HG03439 (cell line): ENCODE results near the gene PRKCG.
"Not testable (repeated sequence)": the region's sequence is repeated elsewhere in the genome, so short reads cannot be mapped to it uniquely, and the experiment has no call there.

Experiments
- ATAC-seq: cut with Tn5 transposase; IDR thresholded peaks from one replicate; pipeline ENCODE4 v1.9.1; 2021; ENCODE audit warnings: mild to moderate bottlenecking, moderate library complexity; ENCODE audit not compliant: unreplicated experiment

The PRKCG gene

DNA sequence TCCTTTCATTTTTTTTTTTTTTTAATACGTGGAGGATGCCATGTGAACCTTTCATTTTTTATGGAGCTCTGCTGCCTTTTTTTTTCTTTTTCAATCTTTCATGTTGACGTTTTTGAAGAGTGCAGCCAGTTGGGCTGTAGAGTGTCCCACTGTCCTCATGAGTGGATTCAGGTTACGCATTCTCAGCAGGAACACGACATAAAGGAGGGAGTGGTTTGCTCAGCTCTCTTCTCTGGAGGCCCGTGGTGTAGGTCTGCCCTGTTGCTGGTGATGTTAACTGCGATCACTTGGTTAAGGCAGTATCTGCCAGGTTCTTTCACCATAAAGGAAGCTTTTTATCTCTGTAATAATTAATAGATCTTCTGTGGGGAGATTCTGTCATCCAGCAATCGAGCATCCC, 54.0 kb downstream of the PRKCG start:
- ATAC-seq, result no peak

DNA sequence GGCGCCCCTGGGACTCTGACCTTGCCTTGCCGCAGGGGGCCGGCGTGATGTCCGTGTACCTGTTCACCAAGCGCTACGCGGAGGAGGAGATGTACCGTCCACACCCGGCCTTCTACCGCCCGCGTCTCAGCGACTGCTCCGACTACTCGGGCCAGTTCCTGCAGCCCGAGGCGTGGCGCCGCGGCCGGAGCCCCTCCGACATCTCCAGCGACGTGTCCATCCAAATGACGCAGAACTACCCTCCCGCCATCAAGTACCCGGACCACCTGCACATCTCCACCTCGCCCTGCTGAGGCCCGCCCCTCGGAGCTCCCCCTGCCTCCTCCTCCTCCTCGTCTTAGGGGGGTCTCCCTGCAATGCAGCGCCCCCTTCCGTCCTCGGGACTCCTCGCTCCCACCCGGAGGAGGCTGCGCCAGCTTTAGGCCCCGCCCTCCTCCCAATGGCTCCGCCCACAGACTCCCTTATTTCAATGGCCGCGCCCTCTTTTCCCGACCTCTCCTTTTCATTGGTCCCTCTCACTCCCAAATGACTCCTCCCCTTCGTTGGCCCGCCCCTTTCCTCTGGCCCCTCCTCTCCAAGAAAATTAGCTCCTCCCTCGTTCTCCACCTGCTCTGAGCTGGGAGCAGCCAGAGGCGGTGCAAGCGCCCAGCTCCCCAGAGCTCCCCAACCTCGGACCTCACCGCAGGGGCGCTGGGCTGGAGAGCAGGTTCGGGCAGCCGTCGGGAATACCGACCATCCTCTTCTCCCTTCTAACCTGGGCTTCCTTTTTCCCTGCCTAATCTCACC, 60.2 kb downstream of the PRKCG start:
- no peak for ATAC-seq

DNA sequence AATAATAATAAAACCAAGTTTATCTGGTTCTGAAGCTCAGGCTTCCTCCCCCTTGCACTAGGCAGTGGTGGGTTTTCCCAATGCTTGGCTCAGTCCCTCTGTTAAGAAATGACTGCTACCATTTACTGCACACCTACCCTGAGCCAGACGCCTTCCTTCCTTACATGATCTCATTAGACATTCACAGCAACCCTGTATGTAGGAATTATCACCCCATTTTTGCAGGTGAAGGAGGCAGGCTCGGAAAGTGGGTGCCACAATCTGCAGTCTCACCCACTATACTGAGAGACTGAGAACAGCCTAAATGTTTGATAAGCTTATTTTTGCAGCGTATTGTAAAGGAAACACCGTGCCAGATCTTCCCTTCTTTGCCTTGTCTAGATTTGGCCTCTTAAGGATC, 62.4 kb downstream of the PRKCG start:
- no peak for ATAC-seq

DNA sequence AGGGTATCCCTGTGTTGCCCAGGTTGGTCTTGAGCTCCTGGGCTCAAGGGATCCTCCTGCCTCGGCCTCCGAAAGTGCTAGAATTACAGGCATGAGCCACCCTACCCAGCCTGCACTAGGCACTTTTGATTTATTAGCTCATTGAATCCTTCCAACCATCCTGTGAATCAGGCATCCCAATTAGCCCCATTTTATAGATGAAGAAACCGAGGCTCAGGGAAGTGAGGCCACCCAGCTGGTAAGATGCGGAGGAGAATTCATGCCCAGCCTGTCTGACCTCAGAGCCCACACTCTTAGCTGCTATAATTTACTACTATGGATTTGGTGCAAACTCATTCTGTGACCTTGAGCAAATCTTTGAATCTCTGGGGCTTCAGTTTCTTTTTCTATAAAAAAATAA, 62.9 kb downstream of the PRKCG start:
- no peak for ATAC-seq

GRCh38 chr19:53945441-53945840, 63.4 kb downstream of the PRKCG start:
- ATAC-seq, result no peak

GRCh38 chr19:53945998-53946397, 64.0 kb downstream of the PRKCG start:
- ATAC-seq, result no peak

DNA sequence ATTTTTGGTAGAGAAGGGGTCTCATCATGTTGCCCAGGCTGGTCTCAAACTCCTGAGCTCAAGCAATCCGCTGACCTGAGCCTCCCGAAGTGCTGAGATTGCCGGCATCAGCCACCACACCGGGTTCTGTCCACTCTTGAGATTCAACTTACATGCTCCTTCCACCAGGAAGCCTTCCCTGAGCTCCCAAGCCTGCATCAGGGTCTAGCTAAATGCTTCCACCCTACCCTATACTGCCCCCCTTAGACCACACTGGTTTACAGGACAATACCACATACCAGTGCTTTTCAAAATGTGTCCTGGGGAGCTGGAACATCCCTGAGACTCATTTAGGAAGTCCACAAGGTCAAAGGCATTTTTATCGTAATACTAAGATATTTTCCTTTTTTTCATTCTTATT, 65.6 kb downstream of the PRKCG start:
- ATAC-seq, result no peak

DNA sequence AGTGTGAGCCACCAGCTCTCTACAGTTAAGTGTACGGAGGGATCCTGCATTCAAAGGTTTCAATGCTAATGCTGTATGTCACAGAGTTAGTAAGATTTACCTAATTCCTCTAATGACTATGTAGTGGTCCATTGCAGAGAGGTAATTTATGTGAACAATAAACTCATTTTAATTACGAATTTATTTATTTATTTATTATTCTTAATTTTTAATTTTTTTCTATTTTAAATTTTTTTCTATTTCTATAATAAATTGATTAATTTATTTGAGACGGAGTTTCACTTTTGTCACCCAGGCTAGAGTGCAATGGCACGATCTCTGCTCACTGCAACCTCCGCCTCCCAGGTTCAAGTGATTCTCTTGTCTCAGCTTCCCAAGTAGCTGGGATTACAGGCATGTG, 66.6 kb downstream of the PRKCG start:
- not testable (repeated sequence) for ATAC-seq

DNA sequence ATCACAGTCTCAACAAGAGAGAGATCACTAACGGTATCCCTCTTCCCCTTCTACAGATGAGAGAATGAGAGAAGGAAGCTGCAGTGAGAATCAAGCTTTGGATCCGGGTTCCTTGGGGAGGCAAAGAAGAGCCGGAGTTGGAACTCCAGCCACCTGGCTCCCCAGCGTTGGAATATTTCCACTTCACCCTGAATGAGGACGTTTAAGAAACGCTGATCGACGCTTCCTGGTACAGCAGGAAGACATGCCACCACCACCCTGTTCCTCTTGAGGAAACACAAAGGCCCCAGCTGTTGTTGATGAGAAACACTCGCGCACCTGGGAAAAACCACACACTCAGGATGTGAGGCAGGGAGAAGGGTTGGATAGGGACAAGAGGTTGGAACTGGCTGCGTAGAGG, 69.4 kb downstream of the PRKCG start:
- no peak for ATAC-seq

DNA sequence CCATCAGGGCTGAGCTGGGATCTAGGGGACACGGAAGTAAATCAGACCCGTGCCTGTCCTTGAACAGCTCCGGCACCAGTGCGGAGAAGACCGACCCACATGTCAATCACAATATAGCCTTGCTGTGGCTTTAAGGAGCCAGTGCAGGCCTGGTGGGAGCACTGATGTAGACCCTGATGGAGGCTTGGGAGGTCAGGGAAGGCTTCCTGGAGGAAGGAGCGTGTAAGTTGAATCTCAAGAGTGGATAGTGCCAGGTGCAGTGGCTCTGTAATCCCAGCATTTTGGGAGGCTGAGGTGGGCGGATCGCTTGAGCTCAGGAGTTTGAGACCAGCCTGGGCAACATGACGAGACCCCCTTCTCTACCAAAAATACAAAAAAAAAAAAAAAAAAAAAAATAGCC, 70.0 kb downstream of the PRKCG start:
- ATAC-seq, result no peak

DNA sequence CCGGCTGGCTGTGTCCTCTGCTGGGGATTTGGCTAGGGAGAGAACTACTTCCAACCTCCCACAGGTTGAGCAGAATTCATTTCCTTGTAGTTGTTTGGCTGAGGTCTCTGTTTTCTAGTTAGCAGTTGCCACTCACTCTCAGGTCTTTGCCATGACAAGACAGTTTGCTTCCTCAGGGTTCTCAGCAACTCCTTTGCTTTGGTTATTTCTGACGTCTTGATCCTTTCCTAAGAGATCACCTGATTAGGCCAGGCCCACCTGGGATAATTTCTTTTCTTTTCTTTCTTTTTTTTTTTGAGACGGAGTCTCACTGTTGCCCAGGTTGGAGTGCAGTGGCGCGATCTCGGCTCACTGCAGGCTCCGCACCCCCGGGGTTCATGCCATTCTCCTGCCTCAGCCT, 71.4 kb downstream of the PRKCG start:
- no peak for ATAC-seq
